Breast epithelium (tissue), 4 donors: ENCODE results near the gene ST6GALNAC6. TPM values are rescaled to one million over a fixed set of nuclear protein-coding genes. Genes with fewer than 3 reads are reported as not detected.
A peak's percentile ranks its signal among the peaks of the same experiment; 100 is the strongest.

Source experiments
- DNase-seq, 2 donors: peaks; one replicate each; pipeline ENCODE4 v3.0.0-alpha.2; 2019; ENCODE audit warnings: low spot score in 2 of 2
- H3K27ac ChIP-seq, 2 donors: fragments of 200-600 bp; sonication (generic) in 1 of 2; one replicate each; pipeline ENCODE4 v1.5.1; 2016 to 2019; ENCODE audit warnings: mild to moderate bottlenecking in 1 of 2
- H3K27me3 ChIP-seq, 2 donors: fragments of 200-600 bp; sonication (generic) in 1 of 2; one replicate each; pipeline versions ENCODE4 v1.5.1 to v1.6.0; 2017 to 2019; ENCODE audit warnings: control low read depth in 1 of 2, mild to moderate bottlenecking in 1 of 2
- H3K36me3 ChIP-seq: fragments of 200-600 bp; one replicate; pipeline ENCODE4 v1.5.1; 2019
- H3K4me1 ChIP-seq, 2 donors: fragments of 200-600 bp; sonication (generic); one replicate each; pipeline ENCODE4 v1.5.1; 2016 to 2019; ENCODE audit warnings: control low read depth in 1 of 2
- H3K4me3 ChIP-seq, 3 donors: fragments of 200-600 bp; sonication (generic); 1 replicate in 2 of 3; 2 replicates in 1 of 3; pipeline ENCODE4 v1.5.1; 2016 to 2019; ENCODE audit warnings: mild to moderate bottlenecking in 3 of 3, moderate library complexity in 2 of 3
- H3K9me3 ChIP-seq, 2 donors: fragments of 200-600 bp; sonication (generic) in 1 of 2; one replicate each; pipeline ENCODE4 v1.5.1; 2016 to 2019; ENCODE audit warnings: control low read depth in 1 of 2
- POLR2A ChIP-seq: fragments of 450-650 bp; IDR thresholded peaks from one replicate; pipeline ENCODE4 v1.6.1; 2016; ENCODE audit warnings: antibody characterized with exemption, mild to moderate bottlenecking, moderate library complexity
- POLR2AphosphoS5 ChIP-seq, 3 donors: sonication (generic); formaldehyde crosslinking; IDR thresholded peaks; one replicate each; pipeline ENCODE4 v1.6.1; 2017; ENCODE audit warnings: antibody characterized with exemption in 3 of 3
- intact Hi-C: fragments of 100-400 bp; cut with DNase I; formaldehyde crosslinking; loops from one replicate; pipeline ENCODE4 v1.15.1; 2023; ENCODE audit warnings: low total_unique reads
- total RNA-seq, 3 donors: library from RNA; depleted of rRNA; stranded (reverse); fragments of >200 nt; gene quantifications; one replicate each; pipeline ENCODE4 v1.1.0, GENCODE V29; 2016
- TF ChIP-seq, protein P1 (sequence below), 3 donors: fragments of 450-650 bp; IDR thresholded peaks; one replicate each; pipeline ENCODE4 v1.5.1; 2016 to 2017; ENCODE audit warnings: antibody characterized with exemption in 3 of 3, mild to moderate bottlenecking in 3 of 3, moderate library complexity in 3 of 3

Gene ST6GALNAC6
- total RNA-seq, 3 donors from 2014 or later, result 61.5 to 175 (median 103) TPM

DNA sequence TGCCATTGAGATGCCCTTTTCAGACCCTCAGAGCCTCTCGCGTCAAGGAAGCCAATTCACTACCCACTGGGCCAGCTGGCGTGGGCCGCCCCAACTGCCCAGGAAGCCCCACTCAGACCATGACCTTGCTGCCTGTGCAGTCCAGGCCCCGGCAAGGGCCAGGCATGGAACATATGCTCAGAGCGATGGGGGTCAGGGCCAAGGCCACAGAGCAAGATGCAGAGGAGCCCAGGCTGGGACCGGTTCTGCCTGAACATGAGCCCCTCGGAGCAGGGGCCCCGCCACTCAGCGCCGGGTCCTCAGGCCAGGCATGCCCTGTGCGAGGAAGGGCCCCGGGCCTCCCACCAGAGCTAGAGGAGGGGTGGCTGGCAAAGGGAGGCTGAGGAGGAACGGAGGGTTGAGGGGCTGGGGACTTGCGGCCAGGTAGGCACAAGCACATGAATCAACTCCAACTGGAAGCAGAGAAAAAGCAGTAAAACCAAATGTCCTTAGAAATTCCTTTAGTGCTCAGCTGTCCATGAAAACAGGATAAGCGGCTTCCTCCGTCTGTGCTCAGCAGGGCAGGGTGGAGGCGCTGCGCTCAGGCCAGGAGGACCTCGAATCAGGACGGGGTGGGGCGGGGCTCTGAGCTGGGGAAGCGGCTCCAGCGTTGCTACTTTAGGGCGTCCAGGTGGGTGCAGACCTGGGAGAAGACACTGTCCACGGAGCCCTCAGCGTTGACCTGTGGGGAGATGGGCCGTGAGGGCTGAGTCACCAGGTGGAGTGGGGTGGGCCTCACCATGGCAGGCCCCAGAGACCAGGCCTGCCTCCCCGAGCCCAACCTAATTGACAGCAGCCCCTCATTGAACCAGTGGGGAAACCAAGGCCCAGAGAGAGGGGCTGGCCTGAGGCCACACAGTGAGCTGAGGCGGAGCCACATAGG, 31.8 kb downstream of the ST6GALNAC6 start:
- TF ChIP-seq POLR2AphosphoS5 (IDR thresholded peaks at IDR 0.05) (no peak), POLR2A (no peak)
- TF ChIP-seq, protein P1, sequence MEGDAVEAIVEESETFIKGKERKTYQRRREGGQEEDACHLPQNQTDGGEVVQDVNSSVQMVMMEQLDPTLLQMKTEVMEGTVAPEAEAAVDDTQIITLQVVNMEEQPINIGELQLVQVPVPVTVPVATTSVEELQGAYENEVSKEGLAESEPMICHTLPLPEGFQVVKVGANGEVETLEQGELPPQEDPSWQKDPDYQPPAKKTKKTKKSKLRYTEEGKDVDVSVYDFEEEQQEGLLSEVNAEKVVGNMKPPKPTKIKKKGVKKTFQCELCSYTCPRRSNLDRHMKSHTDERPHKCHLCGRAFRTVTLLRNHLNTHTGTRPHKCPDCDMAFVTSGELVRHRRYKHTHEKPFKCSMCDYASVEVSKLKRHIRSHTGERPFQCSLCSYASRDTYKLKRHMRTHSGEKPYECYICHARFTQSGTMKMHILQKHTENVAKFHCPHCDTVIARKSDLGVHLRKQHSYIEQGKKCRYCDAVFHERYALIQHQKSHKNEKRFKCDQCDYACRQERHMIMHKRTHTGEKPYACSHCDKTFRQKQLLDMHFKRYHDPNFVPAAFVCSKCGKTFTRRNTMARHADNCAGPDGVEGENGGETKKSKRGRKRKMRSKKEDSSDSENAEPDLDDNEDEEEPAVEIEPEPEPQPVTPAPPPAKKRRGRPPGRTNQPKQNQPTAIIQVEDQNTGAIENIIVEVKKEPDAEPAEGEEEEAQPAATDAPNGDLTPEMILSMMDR (IDR thresholded peaks at IDR 0.05), result no peak
- Histone ChIP-seq H3K27me3 (no peaks in the 10 kb centered on the region), H3K36me3 (no peaks in the 10 kb centered on the region), H3K4me3 (no peak overlapping the region), H3K4me1 (no peaks in the 10 kb centered on the region), H3K27ac (peak overlapping the region in 1 of 2 donors; percentile 45), H3K9me3 (no peaks in the 10 kb centered on the region)
- intact Hi-C loops, result loop anchor here (2.0 to 5.0 kb wide), 2 partner anchors 55 to 131 kb away; no protein-coding TSS in a partner anchor
- DNase-seq, result no peak

- no peaks in the 10 kb centered on the region for H3K27me3 ChIP-seq
- no peak overlapping the region for H3K4me3 ChIP-seq
- no peak for DNase-seq
- H3K36me3 ChIP-seq, result no peaks in the 10 kb centered on the region
- intact Hi-C loops, result loop anchor here (2.0 to 5.0 kb wide), 2 partner anchors 56 to 130 kb away; no protein-coding TSS in a partner anchor
- H3K4me1 ChIP-seq, result peaks cover 0 to 4% of the 10 kb centered on the region in 2 donors
- H3K27ac ChIP-seq, result no peak overlapping the region
- H3K9me3 ChIP-seq, result no peaks in the 10 kb centered on the region
- TF ChIP-seq POLR2AphosphoS5 (IDR thresholded peaks at IDR 0.05) (no peak), POLR2A (no peak)
- TF ChIP-seq, protein P1 (IDR thresholded peaks at IDR 0.05), result no peak
Measured at GRCh38 chr9:127866535-127866934, 32.9 kb downstream of the ST6GALNAC6 start.

- no peak for TF ChIP-seq POLR2A
- TF ChIP-seq POLR2AphosphoS5 (IDR thresholded peaks at IDR 0.05), result no peak
- TF ChIP-seq, protein P1 (IDR thresholded peaks at IDR 0.05), result no peak
- DNase-seq, result no peak
- no peak overlapping the region for H3K27ac ChIP-seq
- H3K27me3 ChIP-seq, result no peaks in the 10 kb centered on the region
- H3K9me3 ChIP-seq, result no peaks in the 10 kb centered on the region
- no peaks in the 10 kb centered on the region for H3K36me3 ChIP-seq
- intact Hi-C loops, result loop anchor here (2.0 to 5.0 kb wide), 2 partner anchors 56 to 129 kb away; no protein-coding TSS in a partner anchor
- H3K4me3 ChIP-seq, result no peak overlapping the region
- H3K4me1 ChIP-seq, result peaks cover 0 to 4% of the 10 kb centered on the region in 2 donors
Measured at GRCh38 chr9:127865645-127866464, 33.5 kb downstream of the ST6GALNAC6 start.

DNA sequence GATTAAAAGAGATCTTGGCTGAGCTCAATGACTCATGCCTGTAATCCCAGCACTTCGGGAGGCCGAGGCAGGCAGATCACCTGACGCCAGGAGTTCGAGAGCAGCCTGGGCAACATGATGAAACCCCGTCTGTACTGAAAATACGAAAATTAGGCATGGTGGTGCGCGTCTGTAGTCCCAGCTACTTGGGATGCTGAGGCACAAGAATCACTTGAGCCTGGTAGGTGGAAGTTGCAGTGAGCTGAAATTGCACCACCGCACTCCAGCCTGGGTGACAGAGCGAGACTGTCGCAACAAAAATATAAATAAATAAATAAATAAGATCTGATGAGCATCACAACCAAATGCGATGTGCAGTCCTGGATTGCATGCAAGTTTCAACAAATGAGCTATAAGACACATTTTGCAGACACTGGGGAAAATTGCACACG, 36.2 kb downstream of the ST6GALNAC6 start:
- TF ChIP-seq POLR2A, result no peak
- TF ChIP-seq, protein P1 (IDR thresholded peaks at IDR 0.05), result no peak
- no peak for TF ChIP-seq POLR2AphosphoS5 (IDR thresholded peaks at IDR 0.05)
- Histone ChIP-seq H3K4me1 (peaks cover 0 to 4% of the 10 kb centered on the region in 2 donors), H3K36me3 (no peaks in the 10 kb centered on the region), H3K4me3 (no peak overlapping the region), H3K27me3 (no peaks in the 10 kb centered on the region), H3K9me3 (no peaks in the 10 kb centered on the region), H3K27ac (no peak overlapping the region)
- intact Hi-C loops, result no loop called here
- DNase-seq, result no peak
